OCI-LY1 (cell line): ENCODE measurements around the gene PIP5K1C.

Experiments used
- H2AFZ ChIP-seq: fragments of 200-600 bp; sonication (generic), shearing (Covaris generic); 2 replicates; pipeline ENCODE4 v1.6.0; 2014; ENCODE audit warnings: antibody characterized with exemption, mild to moderate bottlenecking, low read length
- H3F3A ChIP-seq: fragments of 200-600 bp; sonication (generic), shearing (Covaris generic); 2 replicates; pipeline ENCODE4 v1.6.0; 2014; ENCODE audit warnings: mild to moderate bottlenecking, antibody characterized with exemption, low read length, moderate library complexity; ENCODE audit not compliant: insufficient read depth
- H3K27ac ChIP-seq: fragments of 200-600 bp; sonication (generic); 2 replicates; pipeline ENCODE4 v1.5.1; 2014; ENCODE audit warnings: low read length, mixed run types, mild to moderate bottlenecking, low read depth; ENCODE audit not compliant: poor library complexity, severe bottlenecking
- H3K27me3 ChIP-seq: fragments of 200-600 bp; sonication (generic); 2 replicates; pipeline ENCODE4 v1.6.0; 2014; ENCODE audit warnings: antibody characterized with exemption, mild to moderate bottlenecking, low read length, moderate library complexity; ENCODE audit not compliant: insufficient read depth
- H3K36me3 ChIP-seq: fragments of 200-600 bp; sonication (generic); 2 replicates; pipeline ENCODE4 v1.6.1; 2014; ENCODE audit warnings: mild to moderate bottlenecking, antibody characterized with exemption, low read length, moderate library complexity, mixed read lengths; ENCODE audit not compliant: insufficient read depth
- H3K4me1 ChIP-seq: fragments of 200-600 bp; sonication (generic); 2 replicates; pipeline ENCODE4 v1.5.1; 2014; ENCODE audit warnings: mild to moderate bottlenecking, low read length, moderate library complexity; ENCODE audit not compliant: insufficient read depth, severe bottlenecking
- H3K4me2 ChIP-seq: fragments of 200-600 bp; sonication (generic), shearing (Covaris generic); 2 replicates; pipeline ENCODE4 v1.6.1; 2014; ENCODE audit warnings: low read length
- H3K4me3 ChIP-seq: fragments of 200-600 bp; sonication (generic); 2 replicates; pipeline ENCODE4 v1.5.1; 2014; ENCODE audit warnings: low read length, low read depth, mild to moderate bottlenecking, mixed read lengths; ENCODE audit not compliant: poor library complexity, severe bottlenecking
- H3K79me2 ChIP-seq: fragments of 200-600 bp; shearing (Covaris generic); 2 replicates; pipeline ENCODE4 v1.6.1; 2016; ENCODE audit warnings: mixed run types, low read length, mixed read lengths; ENCODE audit not compliant: insufficient read depth
- H3K9ac ChIP-seq: fragments of 200-600 bp; sonication (generic), shearing (Covaris generic); 2 replicates; pipeline ENCODE4 v1.6.1; 2014; ENCODE audit warnings: mild to moderate bottlenecking, low read length, mixed read lengths
- H3K9me2 ChIP-seq: fragments of 200-600 bp; sonication (generic), shearing (Covaris generic); 2 replicates; pipeline ENCODE4 v1.6.1; 2014; ENCODE audit warnings: low read depth, mild to moderate bottlenecking, low read length, mixed read lengths
- H3K9me3 ChIP-seq: fragments of 200-600 bp; shearing (Covaris generic); 2 replicates; pipeline ENCODE4 v1.6.1; 2014; ENCODE audit warnings: low read length, mixed read lengths
- H4K20me1 ChIP-seq: fragments of 200-600 bp; sonication (generic), shearing (Covaris generic); 2 replicates; pipeline ENCODE4 v1.6.0; 2016; ENCODE audit warnings: mild to moderate bottlenecking, low read length; ENCODE audit not compliant: insufficient read depth
- CTCF ChIP-seq: fragments of 200-600 bp; sonication (generic), shearing (Covaris generic); IDR thresholded peaks from 2 replicates; pipeline ENCODE4 v1.5.1; 2017; ENCODE audit warnings: mild to moderate bottlenecking, antibody characterized with exemption, low read length, moderate library complexity, mixed read lengths
- EZH2 ChIP-seq: fragments of 200-600 bp; sonication (generic), shearing (Covaris generic); IDR thresholded peaks from 2 replicates; pipeline ENCODE4 v1.8.0; 2017; ENCODE audit warnings: borderline replicate concordance, mixed run types, mild to moderate bottlenecking, antibody characterized with exemption, low read length, moderate library complexity, mixed read lengths

PIP5K1C gene

GRCh38 chr19:3636506-3636905 lies 63.8 kb downstream of the PIP5K1C start:
- H3K4me2 ChIP-seq: no peak overlapping the region
- H3K4me1 ChIP-seq: no peaks in the 10 kb centered on the region
- H4K20me1 ChIP-seq: no peaks in the 10 kb centered on the region
- no peak overlapping the region for H3K4me3 ChIP-seq
- H3K9ac ChIP-seq: no peak overlapping the region
- H3K9me2 ChIP-seq: no peaks in the 10 kb centered on the region
- H3K9me3 ChIP-seq: no peaks in the 10 kb centered on the region
- H3K27me3 ChIP-seq: no peaks in the 10 kb centered on the region; the same call in 1 of the 2 replicates
- H3K79me2 ChIP-seq: no peaks in the 10 kb centered on the region
- no peaks in the 10 kb centered on the region for H3K36me3 ChIP-seq
- no peak for TF ChIP-seq EZH2
- TF ChIP-seq CTCF: no peak
- H3K27ac ChIP-seq: no peak overlapping the region
- H3F3A ChIP-seq: no peaks in the 10 kb centered on the region
- no peak overlapping the region for H2AFZ ChIP-seq

DNA sequence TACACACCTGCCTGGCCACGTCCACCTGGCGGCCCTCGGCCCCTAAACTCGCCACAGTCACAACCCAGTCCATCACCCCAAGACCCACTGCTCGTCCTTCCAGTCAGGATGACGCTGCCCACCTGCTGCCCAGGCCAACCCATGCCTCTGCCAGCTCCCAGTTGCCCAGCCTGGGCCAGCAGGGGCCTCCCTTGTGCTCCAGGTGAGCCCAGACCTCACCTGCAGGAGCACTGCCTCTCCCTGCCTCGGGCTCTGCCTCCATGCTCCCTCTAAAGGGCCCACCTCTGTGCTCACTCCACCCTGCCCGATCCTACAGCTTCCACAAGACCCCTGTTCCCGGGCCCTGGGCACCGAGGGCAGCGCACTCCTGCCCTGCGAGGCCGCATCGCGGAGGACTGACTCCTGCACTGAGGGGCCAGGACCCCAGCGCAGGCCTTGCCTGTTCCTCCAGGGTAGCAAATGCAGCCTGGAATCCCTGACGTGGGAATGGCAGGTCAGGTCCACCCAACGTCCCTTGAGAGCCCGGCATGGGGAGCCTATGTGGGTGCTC lies 65.7 kb downstream of the PIP5K1C start:
- H4K20me1 ChIP-seq: no peaks in the 10 kb centered on the region

DNA sequence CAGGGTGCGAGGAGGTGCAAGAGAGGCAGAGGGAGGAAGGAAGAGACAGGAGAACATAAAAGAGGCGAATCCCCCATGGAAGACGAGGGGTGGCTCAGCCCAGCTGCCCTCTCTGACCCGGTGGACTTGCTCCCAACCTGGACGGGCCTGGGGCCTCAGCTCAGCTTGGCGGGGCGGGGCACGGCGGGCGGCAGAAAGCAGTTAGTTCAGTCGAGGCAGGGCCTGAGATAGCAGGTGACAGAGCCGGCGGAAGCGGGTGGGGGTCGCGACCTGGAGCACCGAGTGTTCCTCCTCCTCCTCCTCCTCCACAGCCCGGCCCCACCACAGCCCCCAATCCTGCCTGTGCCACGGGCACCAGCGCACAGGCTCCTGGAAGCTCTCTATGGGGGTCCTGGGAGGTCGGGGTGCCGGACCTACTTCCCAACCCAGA lies 66.7 kb downstream of the PIP5K1C start:
- Histone ChIP-seq H3K4me3 (no peak overlapping the region), H3K9ac (no peak overlapping the region), H4K20me1 (no peaks in the 10 kb centered on the region), H3K27me3 (no peaks in the 10 kb centered on the region; the same call in 1 of the 2 replicates), H3K36me3 (no peaks in the 10 kb centered on the region), H3K4me2 (no peak overlapping the region), H3K9me2 (no peaks in the 10 kb centered on the region), H2AFZ (no peak overlapping the region), H3K9me3 (no peaks in the 10 kb centered on the region), H3F3A (no peaks in the 10 kb centered on the region), H3K27ac (no peak overlapping the region), H3K4me1 (no peaks in the 10 kb centered on the region), H3K79me2 (no peaks in the 10 kb centered on the region)
- TF ChIP-seq EZH2: no peak
- TF ChIP-seq CTCF: no peak

More for the DNA sequence above, 65.7 kb downstream of the PIP5K1C start:
- Histone ChIP-seq H3K79me2 (no peaks in the 10 kb centered on the region), H2AFZ (no peak overlapping the region), H3K27me3 (no peaks in the 10 kb centered on the region; the same call in 1 of the 2 replicates), H3K36me3 (no peaks in the 10 kb centered on the region), H3K27ac (no peak overlapping the region), H3K9me2 (no peaks in the 10 kb centered on the region), H3K4me3 (no peak overlapping the region), H3K9ac (no peak overlapping the region), H3K4me2 (no peak overlapping the region), H3F3A (no peaks in the 10 kb centered on the region), H3K9me3 (no peaks in the 10 kb centered on the region), H3K4me1 (no peaks in the 10 kb centered on the region)
- TF ChIP-seq EZH2 (no peak), CTCF (no peak)
